ENCODE results near the gene COL9A1. TPM values are rescaled to one million over a fixed set of nuclear protein-coding genes. Genes with fewer than 3 reads are reported as not detected.

COL9A1 gene
- total and polyA plus RNA-seq, 7 donors: 0.28 to 1.1 (median 0.52) TPM; not detected in 2

GRCh38 chr6:70298068-70298467 lies 4.8 kb downstream of the COL9A1 start:
- H3K27me3 ChIP-seq: no peaks in the 10 kb centered on the region
- TF ChIP-seq, protein P1, sequence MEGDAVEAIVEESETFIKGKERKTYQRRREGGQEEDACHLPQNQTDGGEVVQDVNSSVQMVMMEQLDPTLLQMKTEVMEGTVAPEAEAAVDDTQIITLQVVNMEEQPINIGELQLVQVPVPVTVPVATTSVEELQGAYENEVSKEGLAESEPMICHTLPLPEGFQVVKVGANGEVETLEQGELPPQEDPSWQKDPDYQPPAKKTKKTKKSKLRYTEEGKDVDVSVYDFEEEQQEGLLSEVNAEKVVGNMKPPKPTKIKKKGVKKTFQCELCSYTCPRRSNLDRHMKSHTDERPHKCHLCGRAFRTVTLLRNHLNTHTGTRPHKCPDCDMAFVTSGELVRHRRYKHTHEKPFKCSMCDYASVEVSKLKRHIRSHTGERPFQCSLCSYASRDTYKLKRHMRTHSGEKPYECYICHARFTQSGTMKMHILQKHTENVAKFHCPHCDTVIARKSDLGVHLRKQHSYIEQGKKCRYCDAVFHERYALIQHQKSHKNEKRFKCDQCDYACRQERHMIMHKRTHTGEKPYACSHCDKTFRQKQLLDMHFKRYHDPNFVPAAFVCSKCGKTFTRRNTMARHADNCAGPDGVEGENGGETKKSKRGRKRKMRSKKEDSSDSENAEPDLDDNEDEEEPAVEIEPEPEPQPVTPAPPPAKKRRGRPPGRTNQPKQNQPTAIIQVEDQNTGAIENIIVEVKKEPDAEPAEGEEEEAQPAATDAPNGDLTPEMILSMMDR (IDR thresholded peaks at IDR 0.05): no peak
- TF ChIP-seq POLR2A (IDR thresholded peaks at IDR 0.05) (no peak), EP300 (IDR thresholded peaks at IDR 0.05) (no peak), POLR2AphosphoS5 (IDR thresholded peaks at IDR 0.05) (no peak)
- no peak overlapping the region for H3K4me3 ChIP-seq
- H3K4me1 ChIP-seq: no peaks in the 10 kb centered on the region
- H3K9me3 ChIP-seq: no peaks in the 10 kb centered on the region
- H3K27ac ChIP-seq: no peak overlapping the region
- no peak for DNase-seq
- intact Hi-C loops (cut with DNase I): no loop called here
- H3K36me3 ChIP-seq: no peaks in the 10 kb centered on the region

DNA sequence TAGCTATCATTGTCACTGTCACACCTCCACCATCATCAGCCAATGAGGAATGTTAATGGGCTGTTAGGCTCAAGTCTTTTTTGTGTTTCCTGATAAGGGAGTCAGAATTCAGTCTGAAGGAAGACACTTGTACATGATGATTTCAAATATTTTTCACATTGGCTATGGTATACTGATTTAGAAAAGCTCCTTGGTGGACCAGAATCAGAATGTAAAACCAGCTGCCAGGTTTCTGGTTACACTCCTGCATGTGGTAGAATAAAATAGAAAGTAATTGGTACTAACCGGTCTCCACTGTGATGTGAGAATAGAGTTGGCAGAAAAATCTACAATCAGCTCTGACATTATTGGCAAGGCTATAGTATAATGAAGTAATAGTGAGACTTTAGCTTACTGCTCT lies 10.7 kb downstream of the COL9A1 start:
- no peak for TF ChIP-seq POLR2AphosphoS5 (IDR thresholded peaks at IDR 0.05)
- TF ChIP-seq, protein P1 (IDR thresholded peaks at IDR 0.05): no peak
- TF ChIP-seq EP300 (IDR thresholded peaks at IDR 0.05): no peak
- TF ChIP-seq POLR2A (IDR thresholded peaks at IDR 0.05): no peak
- Histone ChIP-seq H3K27ac (no peak overlapping the region), H3K4me3 (no peak overlapping the region), H3K4me1 (no peaks in the 10 kb centered on the region), H3K27me3 (no peaks in the 10 kb centered on the region), H3K9me3 (no peaks in the 10 kb centered on the region), H3K36me3 (no peaks in the 10 kb centered on the region)
- no peak for DNase-seq
- intact Hi-C loops (cut with DNase I): no loop called here
- WGBS, 2 donors: 75 to 76% methylated on average over 1 of the region's 1 CpG

DNA sequence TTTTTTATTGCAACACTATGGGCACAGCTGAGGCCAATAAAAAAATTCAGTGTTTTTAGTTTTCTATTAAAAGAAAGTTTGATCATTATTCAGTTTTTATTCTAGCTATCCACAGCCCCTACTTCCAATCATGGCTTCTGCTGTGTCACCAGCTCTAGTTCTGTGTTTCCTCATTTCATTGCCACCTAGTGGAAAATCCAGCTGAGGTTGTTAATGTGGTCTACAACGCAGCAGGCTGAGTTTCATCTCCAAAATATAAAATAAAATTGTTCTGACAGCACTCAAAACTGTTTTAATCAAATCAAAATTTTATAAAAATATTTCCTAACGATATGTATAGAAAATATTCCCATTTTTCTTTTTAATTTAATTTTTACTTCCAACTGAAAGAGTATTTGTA lies 13.6 kb downstream of the COL9A1 start:
- TF ChIP-seq EP300 (IDR thresholded peaks at IDR 0.05) (no peak), POLR2AphosphoS5 (IDR thresholded peaks at IDR 0.05) (no peak), POLR2A (IDR thresholded peaks at IDR 0.05) (no peak)
- TF ChIP-seq, protein P1 (IDR thresholded peaks at IDR 0.05): no peak
- Histone ChIP-seq H3K27ac (no peak overlapping the region), H3K4me1 (no peaks in the 10 kb centered on the region), H3K9me3 (no peaks in the 10 kb centered on the region), H3K4me3 (no peak overlapping the region), H3K36me3 (no peaks in the 10 kb centered on the region), H3K27me3 (no peaks in the 10 kb centered on the region)
- DNase-seq: no peak
- whole genome bisulfite sequencing, 2 donors: 35 to 47% methylated on average over 2 of the region's 2 CpGs
- intact Hi-C loops (cut with DNase I): no loop called here

DNA sequence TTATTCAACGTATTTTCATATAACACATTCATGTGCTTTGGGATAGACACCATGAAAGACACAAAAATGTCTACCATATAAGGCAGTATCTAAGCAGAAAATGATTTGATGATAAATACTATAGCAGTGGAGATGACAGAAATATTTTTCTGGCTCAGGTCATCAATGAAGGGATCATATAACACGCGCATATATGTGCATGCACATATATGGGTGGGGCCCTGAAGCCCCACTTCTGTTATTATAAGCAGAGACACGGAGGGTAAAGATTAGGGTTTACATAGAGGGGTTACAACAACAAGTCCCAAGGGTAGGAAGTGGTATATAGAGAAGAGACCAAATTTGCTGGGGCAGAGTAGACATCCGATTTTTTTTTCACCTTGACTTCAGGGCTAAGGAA lies 16.0 kb downstream of the COL9A1 start:
- 86 to 88% methylated on average over 5 of the region's 5 CpGs for WGBS, 2 donors
- intact Hi-C loops (cut with DNase I): no loop called here
- Histone ChIP-seq H3K27ac (no peak overlapping the region), H3K4me3 (no peak overlapping the region), H3K27me3 (peaks cover 0 to 22% (median 14%) of the 10 kb centered on the region in 3 donors), H3K36me3 (no peaks in the 10 kb centered on the region), H3K4me1 (peaks cover 0 to 11% (median 11%) of the 10 kb centered on the region in 4 donors), H3K9me3 (no peaks in the 10 kb centered on the region)
- TF ChIP-seq, protein P1 (IDR thresholded peaks at IDR 0.05): no peak
- no peak for TF ChIP-seq POLR2A (IDR thresholded peaks at IDR 0.05)
- no peak for DNase-seq

- WGBS, 2 donors: 77 to 89% methylated on average over 4 of the region's 4 CpGs
- no peak for DNase-seq
- no peak overlapping the region for H3K4me3 ChIP-seq
- no peak overlapping the region for H3K27ac ChIP-seq
- intact Hi-C loops (cut with DNase I): no loop called here
- H3K9me3 ChIP-seq: no peaks in the 10 kb centered on the region
- no peaks in the 10 kb centered on the region for H3K36me3 ChIP-seq
- peaks cover 0 to 39% (median 24%) of the 10 kb centered on the region in 3 donors for H3K27me3 ChIP-seq
- H3K4me1 ChIP-seq: peaks cover 0 to 12% (median 11%) of the 10 kb centered on the region in 4 donors
- TF ChIP-seq EP300 (IDR thresholded peaks at IDR 0.05) (no peak), POLR2A (IDR thresholded peaks at IDR 0.05) (no peak), POLR2AphosphoS5 (IDR thresholded peaks at IDR 0.05) (no peak)
- TF ChIP-seq, protein P1 (IDR thresholded peaks at IDR 0.05): no peak
These were observed 17.7 kb downstream of the COL9A1 start for GRCh38 chr6:70285201-70285600.
